T-cell (primary cell): ENCODE data around the gene SNRPB. TPM values are rescaled to one million over a fixed set of nuclear protein-coding genes. Genes with fewer than 3 reads are reported as not detected.

ENCODE experiments used
- ATAC-seq, 4 experiments: fragments of 200-7000 bp in 3 of 4; fragments of 150-1000 bp in 1 of 4; cut with Tn5 transposase; replicated peaks in 1 of 4; 1 replicate in 3 of 4; 2 replicates in 1 of 4; pipeline ENCODE4 v1.10.0; 2021; ENCODE audit warnings: moderate library complexity in 3 of 4, mild to moderate bottlenecking in 2 of 4, moderate number of reproducible peaks in 1 of 4
- CTCF ChIA-PET, 2 donors: fragments of 300-600 bp; sonication (Branson Sonifier 250); formaldehyde crosslinking; loops; one replicate each; lab custom pipeline; 2022; ENCODE audit warnings: antibody characterized with exemption in 2 of 2; lab: Charles Lee
- POLR2A ChIA-PET, 2 donors: fragments of 300-600 bp; sonication (Branson Sonifier 250); formaldehyde crosslinking; loops; one replicate each; lab custom pipeline; 2022; ENCODE audit warnings: antibody characterized with exemption in 2 of 2; lab: Charles Lee
- DNase-seq, 35 experiments: peaks; one replicate each; pipeline versions ENCODE4 v3.0.0 to v3.0.0-alpha.2; 2013 to 2023
- H3K27ac ChIP-seq: one replicate; pipeline ENCODE4 v1.5.1; 2013; ENCODE audit warnings: low read length
- H3K27me3 ChIP-seq, 2 experiments: replicated peaks in 1 of 2; 1 replicate in 1 of 2; 2 replicates in 1 of 2; pipeline versions ENCODE4 v1.6.1 to v1.7.0; 2013; ENCODE audit warnings: low read length in 1 of 2, mixed read lengths in 1 of 2; ENCODE audit not compliant: control insufficient read depth in 2 of 2, insufficient read depth in 2 of 2; ENCODE audit errors: extremely low read depth in 1 of 2
- H3K36me3 ChIP-seq, 2 donors: 1 replicate in 1 of 2; 2 replicates in 1 of 2; pipeline versions ENCODE4 v1.6.1 to v1.7.0; 2013; ENCODE audit warnings: low read length in 1 of 2; ENCODE audit not compliant: control insufficient read depth in 2 of 2, insufficient read depth in 1 of 2; ENCODE audit errors: extremely low read depth in 1 of 2
- H3K4me1 ChIP-seq, 2 experiments: 1 replicate in 1 of 2; 2 replicates in 1 of 2; pipeline versions ENCODE4 v1.6.1 to v1.7.0; 2013; ENCODE audit warnings: low read length in 2 of 2, mixed read lengths in 1 of 2; ENCODE audit not compliant: insufficient read depth in 2 of 2, control insufficient read depth in 1 of 2; ENCODE audit errors: extremely low read depth in 1 of 2
- H3K4me3 ChIP-seq, 2 donors: 1 replicate in 1 of 2; 2 replicates in 1 of 2; pipeline versions ENCODE4 v1.5.1 to v1.7.0; 2013; ENCODE audit warnings: mild to moderate bottlenecking in 2 of 2, low read length in 1 of 2, moderate library complexity in 1 of 2; ENCODE audit not compliant: control insufficient read depth in 1 of 2; ENCODE audit errors: extremely low read depth in 1 of 2
- H3K9me3 ChIP-seq: 2 replicates; pipeline ENCODE4 v1.7.0; 2013
- H3K27ac Mint-ChIP-seq, 2 donors: one replicate each; pipeline ENCODE4 v1.8.0; 2020 to 2021; ENCODE audit warnings: mild to moderate bottlenecking in 2 of 2, mixed read lengths in 2 of 2
- H3K27me3 Mint-ChIP-seq, 2 donors: one replicate each; pipeline ENCODE4 v1.8.0; 2021 to 2022; ENCODE audit warnings: mixed read lengths in 2 of 2
- H3K36me3 Mint-ChIP-seq: one replicate; pipeline ENCODE4 v1.8.0; 2021; ENCODE audit warnings: mixed read lengths
- H3K4me1 Mint-ChIP-seq, 3 donors: one replicate each; pipeline ENCODE4 v1.8.0; 2020 to 2022; ENCODE audit warnings: mixed read lengths in 3 of 3, mild to moderate bottlenecking in 1 of 3
- H3K4me3 Mint-ChIP-seq, 3 donors: one replicate each; pipeline ENCODE4 v1.8.0; 2020 to 2022; ENCODE audit warnings: mild to moderate bottlenecking in 3 of 3, mixed read lengths in 3 of 3, moderate library complexity in 3 of 3
- H3K9me3 Mint-ChIP-seq, 3 donors: one replicate each; pipeline ENCODE4 v1.8.0; 2020 to 2022; ENCODE audit warnings: mixed read lengths in 3 of 3
- WGBS: methylation state at CpG from one replicate; pipeline ENCODE4 v1.1.5; 2013; ENCODE audit warnings: missing lambda C conversion rate; ENCODE audit not compliant: insufficient coverage; 5-methylcytosine and 5-hydroxymethylcytosine counted together
- total RNA-seq, 35 experiments: library from RNA in 6 of 35; stranded (reverse) in 6 of 35; fragments of 120-200 nt in 1 of 35; gene quantifications; one replicate each; pipeline versions ENCODE4 v1.2.1 to v1.2.4 and lab custom pipeline; 2013 to 2026

The SNRPB gene
- total RNA-seq, 5 donors from 2014 or later (not counting 1 experiment from before 2014, with no cell fraction given): 120 to 139 (median 128) TPM

GRCh38 chr20:2451939-2452732 lies 18.5 kb downstream of the SNRPB start:
- peaks cover 0 to 1% (median 0%) of the 10 kb centered on the region in 3 donors for H3K9me3 Mint-ChIP-seq
- Histone ChIP-seq H3K4me1 (no peaks in the 10 kb centered on the region), H3K9me3 (no peaks in the 10 kb centered on the region), H3K27me3 (no peaks in the 10 kb centered on the region), H3K27ac (no peak overlapping the region), H3K4me3 (no peak overlapping the region), H3K36me3 (no peaks in the 10 kb centered on the region)
- WGBS: 75% methylated on average over 6 of the region's 8 CpGs
- H3K27ac Mint-ChIP-seq: no peak overlapping the region
- peak in 33 of 35 experiments; percentile 14 to 73 (median 49) for DNase-seq
- POLR2A ChIA-PET: no interaction called here
- peaks cover 3% of the 10 kb centered on the region for H3K36me3 Mint-ChIP-seq
- peaks cover 6 to 13% (median 9%) of the 10 kb centered on the region in 3 donors for H3K4me1 Mint-ChIP-seq
- H3K27me3 Mint-ChIP-seq: no peaks in the 10 kb centered on the region
- peak in 3 of 4 experiments; percentile 26 to 66 (median 57) for ATAC-seq
- CTCF ChIA-PET: interaction anchor here (0.6 to 1.4 kb wide), 6 partner anchors 18 to 1927 kb away, joined by 3 to 6 read pairs (median 5); partner anchors contain the start of gene SNRPB (in 1 of the 2)
- no peak overlapping the region for H3K4me3 Mint-ChIP-seq

DNA sequence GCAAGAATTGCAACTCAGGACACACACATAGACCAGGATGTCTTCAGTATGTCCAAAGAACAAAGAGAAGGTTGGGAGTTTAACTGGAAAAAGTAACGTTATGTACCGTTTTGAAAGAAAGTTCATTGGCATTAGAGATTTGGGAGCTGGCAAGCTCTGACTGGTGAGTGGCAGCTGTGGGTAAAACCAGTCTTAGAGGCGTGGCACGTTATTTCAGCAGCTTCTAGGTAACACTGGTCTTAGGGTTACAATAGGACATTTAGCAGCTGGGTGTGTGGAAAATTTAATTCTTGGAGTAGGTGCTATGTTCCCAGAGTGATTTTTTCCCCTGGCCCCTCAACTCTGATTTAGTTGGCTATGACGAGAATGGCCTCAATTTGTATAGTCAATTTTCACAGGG lies 19.2 kb downstream of the SNRPB start:
- Histone ChIP-seq H3K36me3 (no peaks in the 10 kb centered on the region), H3K4me3 (no peak overlapping the region), H3K27ac (no peak overlapping the region), H3K4me1 (no peaks in the 10 kb centered on the region), H3K27me3 (no peaks in the 10 kb centered on the region), H3K9me3 (no peaks in the 10 kb centered on the region)
- Mint-ChIP-seq H3K4me1 (peaks cover 6 to 13% (median 9%) of the 10 kb centered on the region in 3 donors), H3K9me3 (peaks cover 0 to 6% (median 0%) of the 10 kb centered on the region in 3 donors), H3K4me3 (no peak overlapping the region), H3K27me3 (no peaks in the 10 kb centered on the region), H3K36me3 (no peaks in the 10 kb centered on the region), H3K27ac (no peak overlapping the region)
- 83% methylated on average over 3 of the region's 5 CpGs for WGBS
- DNase-seq: no peak
- ChIA-PET CTCF (interaction anchor here in 1 of 2 donors (1.4 kb wide), 1 partner anchor 19 kb away, joined by 6 read pairs; the partner anchor contains the start of gene SNRPB), POLR2A (no interaction called here)
- ATAC-seq: no peak

DNA sequence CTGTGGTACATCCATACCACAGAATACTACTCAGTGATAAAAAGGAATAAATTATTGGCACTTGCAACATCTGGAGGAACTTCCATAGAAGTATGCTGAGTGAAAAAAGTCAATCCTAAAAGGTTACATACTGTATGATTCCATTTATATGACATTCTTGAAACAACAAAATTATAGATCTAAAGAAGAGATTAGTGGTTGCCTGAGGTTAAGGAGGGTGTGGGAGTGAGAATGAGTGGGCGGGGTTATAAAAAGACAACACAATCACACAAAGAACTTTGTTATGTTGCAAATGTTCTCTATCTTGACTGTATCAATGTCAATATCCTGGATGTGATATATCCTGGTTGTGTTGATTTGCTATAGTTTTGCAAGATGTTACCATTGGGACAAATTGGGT lies 21.2 kb downstream of the SNRPB start:
- WGBS: no CpG with 5 or more reads among the region's 1 CpG
- no peak overlapping the region for H3K4me3 ChIP-seq
- Mint-ChIP-seq H3K27me3 (peaks cover 0 to 3% of the 10 kb centered on the region in 2 donors), H3K36me3 (peaks cover 3% of the 10 kb centered on the region), H3K9me3 (peaks cover 0 to 8% (median 0%) of the 10 kb centered on the region in 3 donors), H3K4me1 (peaks cover 6 to 13% (median 9%) of the 10 kb centered on the region in 3 donors), H3K27ac (no peak overlapping the region), H3K4me3 (no peak overlapping the region)
- CTCF ChIA-PET: no interaction called here
- no peak for ATAC-seq
- no peaks in the 10 kb centered on the region for H3K27me3 ChIP-seq
- H3K27ac ChIP-seq: no peak overlapping the region
- POLR2A ChIA-PET: no interaction called here
- no peak for DNase-seq
- H3K36me3 ChIP-seq: no peaks in the 10 kb centered on the region
- H3K4me1 ChIP-seq: no peaks in the 10 kb centered on the region
- H3K9me3 ChIP-seq: no peaks in the 10 kb centered on the region

DNA sequence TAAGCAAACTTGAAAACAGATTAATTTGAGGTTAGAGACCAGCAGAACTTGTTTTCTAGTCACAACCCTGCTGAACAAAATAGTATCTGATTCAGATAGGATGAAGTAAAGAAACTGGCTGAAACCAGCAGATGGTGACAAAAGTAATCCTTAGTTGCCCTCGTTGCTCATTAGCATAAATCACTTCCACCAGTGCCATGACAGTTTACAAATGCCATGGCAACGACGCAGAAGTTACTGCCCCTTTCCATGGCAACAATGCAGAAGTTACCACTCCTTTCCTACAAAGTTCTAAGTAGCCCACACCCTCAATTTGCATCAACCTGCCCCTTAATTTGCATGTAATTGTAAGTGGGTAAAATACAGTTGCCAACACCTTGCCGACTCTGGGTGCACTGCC lies 23.7 kb downstream of the SNRPB start:
- CTCF ChIA-PET: interaction anchor here in 1 of 2 donors (0.6 to 1.2 kb wide), 2 partner anchors 9 to 217 kb away, joined by 3 to 4 read pairs; partner anchors contain the start of gene IDH3B
- Mint-ChIP-seq H3K36me3 (peaks cover 3% of the 10 kb centered on the region), H3K27me3 (peaks cover 0 to 3% of the 10 kb centered on the region in 2 donors), H3K4me1 (peaks cover 6 to 13% (median 9%) of the 10 kb centered on the region in 3 donors), H3K4me3 (no peak overlapping the region), H3K9me3 (peaks cover 0 to 8% (median 0%) of the 10 kb centered on the region in 3 donors), H3K27ac (no peak overlapping the region)
- Histone ChIP-seq H3K36me3 (no peaks in the 10 kb centered on the region), H3K9me3 (no peaks in the 10 kb centered on the region), H3K4me3 (no peak overlapping the region), H3K4me1 (no peaks in the 10 kb centered on the region), H3K27me3 (no peaks in the 10 kb centered on the region), H3K27ac (no peak overlapping the region)
- ATAC-seq: no peak
- peak in 1 of 35 experiments; percentile 11 for DNase-seq
- WGBS: 80% methylated on average over 1 of the region's 4 CpGs
- POLR2A ChIA-PET: no interaction called here

DNA sequence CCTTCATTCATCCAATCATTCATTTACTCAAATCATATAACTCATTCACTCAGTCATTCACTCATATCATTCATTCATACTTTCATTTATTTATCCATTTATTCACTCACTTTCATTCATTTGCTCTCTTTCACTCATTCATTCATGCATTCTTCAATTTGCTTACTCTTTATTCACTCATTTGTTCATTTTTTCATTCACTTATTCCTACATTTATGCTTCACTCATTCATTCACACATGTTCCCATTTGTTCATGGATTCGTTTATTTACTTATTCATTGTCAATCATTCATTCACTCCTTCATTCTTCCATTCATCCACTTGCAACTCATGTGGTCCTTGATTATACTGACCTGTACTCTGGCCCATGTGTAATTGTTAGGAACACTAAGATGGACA lies 39.4 kb downstream of the SNRPB start:
- no peak overlapping the region for H3K27ac Mint-ChIP-seq
- WGBS: 17% methylated on average over 1 of the region's 1 CpG
- Histone ChIP-seq H3K27ac (no peak overlapping the region), H3K27me3 (peaks cover 0 to 15% of the 10 kb centered on the region in 2 experiments), H3K4me3 (no peak overlapping the region), H3K4me1 (no peaks in the 10 kb centered on the region), H3K9me3 (no peaks in the 10 kb centered on the region), H3K36me3 (no peaks in the 10 kb centered on the region)
- CTCF ChIA-PET: no interaction called here
- POLR2A ChIA-PET: no interaction called here
- H3K27me3 Mint-ChIP-seq: peaks cover 16 to 29% of the 10 kb centered on the region in 2 donors
- no peaks in the 10 kb centered on the region for H3K9me3 Mint-ChIP-seq
- H3K36me3 Mint-ChIP-seq: peaks cover 3% of the 10 kb centered on the region
- no peak overlapping the region for H3K4me3 Mint-ChIP-seq
- no peak for DNase-seq
- H3K4me1 Mint-ChIP-seq: no peaks in the 10 kb centered on the region
- no peak for ATAC-seq

GRCh38 chr20:2430538-2430937 lies 40.1 kb downstream of the SNRPB start:
- Mint-ChIP-seq H3K27me3 (peaks cover 14 to 33% of the 10 kb centered on the region in 2 donors), H3K4me1 (no peaks in the 10 kb centered on the region), H3K27ac (no peak overlapping the region), H3K36me3 (peaks cover 3% of the 10 kb centered on the region), H3K9me3 (no peaks in the 10 kb centered on the region), H3K4me3 (no peak overlapping the region)
- ChIA-PET CTCF (no interaction called here), POLR2A (no interaction called here)
- no peaks in the 10 kb centered on the region for H3K9me3 ChIP-seq
- H3K27ac ChIP-seq: no peak overlapping the region
- DNase-seq (no peak), ATAC-seq (no peak)
- WGBS: no CpG with 5 or more reads among the region's 4 CpGs
- H3K27me3 ChIP-seq: peaks cover 0 to 15% of the 10 kb centered on the region in 2 experiments
- H3K4me3 ChIP-seq: no peak overlapping the region
- H3K36me3 ChIP-seq: no peaks in the 10 kb centered on the region
- H3K4me1 ChIP-seq: no peaks in the 10 kb centered on the region
